ENCODE measurements around the gene MFSD2B. TPM values are rescaled to one million over a fixed set of nuclear protein-coding genes. Genes with fewer than 3 reads are reported as not detected.

MFSD2B gene
- total RNA-seq, 8 experiments from 2014 or later: 0.36 to 1.5 (median 0.75) TPM

- peak overlapping the region; percentile 71 to 81 (median 79) for H3K4me3 ChIP-seq
- 15 to 80% (median 56%) methylated on average over 2 to 23 of the region's 23 CpGs for WGBS, 10 experiments
- H3K27ac ChIP-seq: no peak overlapping the region
- no peak for ATAC-seq (replicated peaks in 6 of 8)
- H3K4me1 ChIP-seq (replicated peaks in 1 of 2): peaks cover 10 to 18% of the 10 kb centered on the region in 2 donors
- in situ Hi-C loops (cut with MboI; ENCODE audit: low pct_unique_long_range_greater_than_20kb in 2 of 9, low sequenced_read_pairs in 9 of 9, unreplicated experiment in 9 of 9): no loop called here
Observed at GRCh38 chr2:24048769-24049484, 39.0 kb downstream of the MFSD2B start.

- in situ Hi-C loops (cut with MboI; ENCODE audit: low pct_unique_long_range_greater_than_20kb in 2 of 9, low sequenced_read_pairs in 9 of 9, unreplicated experiment in 9 of 9): loop anchor here in 1 of 9 experiments (25.0 kb wide), 1 partner anchor 112 kb away; the partner anchor contains the start of genes ATAD2B and UBXN2A
- ATAC-seq (replicated peaks in 6 of 8): peak; percentile 5 to 48 (median 37)
- peak within 1 kb of the TSS; percentile 51 to 60 for H3K27ac ChIP-seq
- peaks cover 10 to 18% of the 10 kb centered on the region in 2 donors for H3K4me1 ChIP-seq (replicated peaks in 1 of 2)
- WGBS, 10 experiments: 0% methylated on average over 4 of the region's 52 CpGs; no CpG with 5 or more reads in 9 of the 10 experiments
- peak within 1 kb of the TSS; percentile 71 to 81 (median 79) for H3K4me3 ChIP-seq
Observed at GRCh38 chr2:24049485-24050021, 39.7 kb downstream of the MFSD2B start, which contains the start of gene FKBP1B. Gene FKBP1B, plus strand, starts transcription at chr2:24049741. Its CDS starts 109 bp downstream, at chr2:24049850.

DNA sequence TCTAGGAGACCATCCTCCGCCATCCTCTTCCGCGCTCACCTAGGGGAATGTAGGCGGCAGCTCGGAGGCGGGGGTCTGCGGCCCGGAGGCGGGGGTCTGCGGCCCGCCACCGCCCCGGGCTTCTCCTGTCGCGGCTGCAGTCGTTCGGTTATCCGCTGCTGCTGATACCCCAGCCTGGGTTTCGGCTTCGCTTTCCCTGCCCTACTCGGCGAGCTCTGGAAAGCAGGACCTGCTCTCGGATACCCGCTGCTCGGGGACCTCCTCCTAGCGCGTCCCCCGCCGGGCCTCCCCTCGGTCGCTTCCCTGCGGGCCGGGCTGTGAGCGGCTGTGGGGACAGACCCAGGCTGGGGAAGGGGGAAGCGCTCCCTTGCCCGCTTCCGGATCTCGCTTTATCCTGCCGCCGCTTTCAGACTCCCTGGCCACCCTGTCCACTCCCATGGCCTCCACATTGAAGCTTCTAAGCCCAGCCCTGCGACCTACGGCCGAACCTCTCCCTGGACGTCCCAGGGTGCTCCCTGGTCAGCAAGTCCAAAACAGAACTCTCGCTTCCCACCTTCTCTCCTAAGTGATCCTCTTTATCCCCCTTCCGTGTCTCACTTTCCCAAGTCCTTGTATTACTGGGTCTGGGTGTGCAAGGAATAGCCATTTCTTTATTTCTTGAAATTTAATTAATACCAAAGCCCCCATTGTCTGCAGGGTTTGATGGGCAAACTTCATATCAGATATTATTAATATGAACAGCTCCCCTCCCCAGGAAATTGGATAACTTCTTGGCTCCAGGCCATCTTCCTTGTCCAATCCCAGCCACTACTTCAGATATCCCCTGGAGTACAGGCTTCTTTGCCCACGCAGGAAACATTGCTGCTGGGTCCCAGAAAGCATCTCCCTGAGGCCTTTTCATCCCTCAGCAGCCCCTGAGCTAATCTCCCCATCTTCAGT lies 40.4 kb downstream of the MFSD2B start:
- peak overlapping the region; percentile 51 to 60 for H3K27ac ChIP-seq
- in situ Hi-C loops (cut with MboI; ENCODE audit: low pct_unique_long_range_greater_than_20kb in 2 of 9, low sequenced_read_pairs in 9 of 9, unreplicated experiment in 9 of 9): loop anchor here in 1 of 9 experiments (25.0 kb wide), 1 partner anchor 113 kb away; the partner anchor contains the start of genes ATAD2B and UBXN2A
- peak; percentile 0 to 13 (median 4) for ATAC-seq (replicated peaks in 6 of 8)

GRCh38 chr2:24051833-24052232 lies 41.9 kb downstream of the MFSD2B start:
- 63 to 100% (median 77%) methylated on average over 1 to 8 of the region's 8 CpGs; no CpG with 5 or more reads in 1 of the 10 experiments for WGBS, 10 experiments
- no peak overlapping the region for H3K4me3 ChIP-seq
- peaks cover 10 to 14% of the 10 kb centered on the region in 2 donors for H3K4me1 ChIP-seq (replicated peaks in 1 of 2)

More for the DNA sequence above, 40.4 kb downstream of the MFSD2B start:
- 0 to 100% (median 20%) methylated on average over 1 to 7 of the region's 47 CpGs; no CpG with 5 or more reads in 3 of the 10 experiments for WGBS, 10 experiments
- peaks cover 10 to 18% of the 10 kb centered on the region in 2 donors for H3K4me1 ChIP-seq (replicated peaks in 1 of 2)
- H3K4me3 ChIP-seq: peak overlapping the region; percentile 71 to 81 (median 79)

GRCh38 chr2:24052951-24053350 lies 43.1 kb downstream of the MFSD2B start:
- in situ Hi-C loops (cut with MboI; ENCODE audit: low pct_unique_long_range_greater_than_20kb in 2 of 9, low sequenced_read_pairs in 9 of 9, unreplicated experiment in 9 of 9): loop anchor here in 1 of 9 experiments (25.0 kb wide), 1 partner anchor 116 kb away; the partner anchor contains the start of genes ATAD2B and UBXN2A
- ATAC-seq (replicated peaks in 6 of 8): no peak
- no peak overlapping the region for H3K4me3 ChIP-seq
- 80 to 100% (median 100%) methylated on average over 1 of the region's 1 CpG; no CpG with 5 or more reads in 4 of the 10 experiments for WGBS, 10 experiments
- H3K27ac ChIP-seq: no peak overlapping the region
- peaks cover 5 to 14% of the 10 kb centered on the region in 2 donors for H3K4me1 ChIP-seq (replicated peaks in 1 of 2)

More at GRCh38 chr2:24051833-24052232, 41.9 kb downstream of the MFSD2B start:
- in situ Hi-C loops (cut with MboI; ENCODE audit: low pct_unique_long_range_greater_than_20kb in 2 of 9, low sequenced_read_pairs in 9 of 9, unreplicated experiment in 9 of 9): loop anchor here in 1 of 9 experiments (25.0 kb wide), 1 partner anchor 115 kb away; the partner anchor contains the start of genes ATAD2B and UBXN2A
- no peak for ATAC-seq (replicated peaks in 6 of 8)
- no peak overlapping the region for H3K27ac ChIP-seq

DNA sequence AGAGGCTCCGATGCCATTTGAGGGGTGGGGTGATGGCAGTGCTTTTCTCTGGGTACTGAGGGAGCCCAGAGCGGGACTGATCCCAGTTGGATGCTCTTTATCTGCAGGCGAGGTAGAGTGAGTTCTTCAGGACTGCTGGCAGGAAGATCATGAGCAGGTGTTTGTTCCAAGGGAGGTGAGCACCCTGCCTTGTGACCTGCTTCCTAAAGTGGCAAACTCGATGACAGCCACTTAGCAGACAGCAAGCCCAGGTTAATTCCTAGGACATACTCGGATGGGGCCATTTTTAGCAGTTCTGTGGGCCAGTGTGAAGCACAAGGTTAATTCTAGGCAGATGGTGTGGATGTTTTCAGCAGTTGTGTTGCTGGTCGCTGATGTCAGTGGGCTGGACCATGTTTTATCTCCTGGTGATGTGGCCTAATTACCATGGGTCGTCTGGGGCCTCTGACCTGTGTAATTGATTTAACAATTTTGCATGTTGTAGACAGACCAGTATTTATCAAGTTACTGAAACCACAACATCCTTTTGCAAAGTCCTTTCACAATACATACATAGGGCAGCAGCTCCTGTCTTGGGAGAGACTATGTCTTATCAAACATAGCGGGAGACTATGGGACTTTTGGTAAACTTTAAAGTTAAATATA lies 44.6 kb downstream of the MFSD2B start:
- in situ Hi-C loops (cut with MboI; ENCODE audit: low pct_unique_long_range_greater_than_20kb in 2 of 9, low sequenced_read_pairs in 9 of 9, unreplicated experiment in 9 of 9): loop anchor here in 1 of 9 experiments (25.0 kb wide), 1 partner anchor 117 kb away; the partner anchor contains the start of genes ATAD2B and UBXN2A
- WGBS, 10 experiments: 39 to 90% (median 66%) methylated on average over 2 to 7 of the region's 8 CpGs
- Histone ChIP-seq H3K4me3 (no peak overlapping the region), H3K27ac (peak overlapping the region in 1 of 2 donors; percentile 48), H3K4me1 (replicated peaks in 1 of 2) (peaks cover 3 to 14% of the 10 kb centered on the region in 2 donors)
- ATAC-seq (replicated peaks in 6 of 8): no peak

- no peak for ATAC-seq (replicated peaks in 6 of 8)
- H3K4me3 ChIP-seq: no peak overlapping the region
- WGBS, 10 experiments: 87 to 100% (median 90%) methylated on average over 2 to 5 of the region's 6 CpGs; no CpG with 5 or more reads in 5 of the 10 experiments
- no peak overlapping the region for H3K27ac ChIP-seq
- in situ Hi-C loops (cut with MboI; ENCODE audit: low pct_unique_long_range_greater_than_20kb in 2 of 9, low sequenced_read_pairs in 9 of 9, unreplicated experiment in 9 of 9): loop anchor here in 1 of 9 experiments (25.0 kb wide), 1 partner anchor 118 kb away; the partner anchor contains the start of genes ATAD2B and UBXN2A
- peaks cover 3 to 14% of the 10 kb centered on the region in 2 donors for H3K4me1 ChIP-seq (replicated peaks in 1 of 2)
Observed at GRCh38 chr2:24055750-24056149, 45.9 kb downstream of the MFSD2B start.

- ATAC-seq (replicated peaks in 6 of 8): peak in 5 of 8 experiments; percentile 50 to 94 (median 91)
- H3K4me3 ChIP-seq: no peak overlapping the region
- 0 to 92% (median 59%) methylated on average over 1 to 4 of the region's 4 CpGs; no CpG with 5 or more reads in 2 of the 10 experiments for WGBS, 10 experiments
- H3K27ac ChIP-seq: no peak overlapping the region
- no peaks in the 10 kb centered on the region for H3K4me1 ChIP-seq (replicated peaks in 1 of 2)
- in situ Hi-C loops (cut with MboI; ENCODE audit: low pct_unique_long_range_greater_than_20kb in 2 of 9, low sequenced_read_pairs in 9 of 9, unreplicated experiment in 9 of 9): loop anchor here in 1 of 9 experiments (25.0 kb wide), 1 partner anchor 121 kb away; the partner anchor contains the start of genes ATAD2B and UBXN2A
Observed at GRCh38 chr2:24058564-24059271, 48.8 kb downstream of the MFSD2B start.

GRCh38 chr2:24065341-24065740 lies 55.5 kb downstream of the MFSD2B start:
- WGBS, 10 experiments: 75 to 100% (median 100%) methylated on average over 1 to 2 of the region's 2 CpGs; no CpG with 5 or more reads in 1 of the 10 experiments
- no peak overlapping the region for H3K27ac ChIP-seq
- H3K4me1 ChIP-seq (replicated peaks in 1 of 2): no peaks in the 10 kb centered on the region
- no peak overlapping the region for H3K4me3 ChIP-seq
- in situ Hi-C loops (cut with MboI; ENCODE audit: low pct_unique_long_range_greater_than_20kb in 2 of 9, low sequenced_read_pairs in 9 of 9, unreplicated experiment in 9 of 9): loop anchor here in 1 of 9 experiments (25.0 kb wide), 1 partner anchor 128 kb away; the partner anchor contains the start of genes ATAD2B and UBXN2A
- no peak for ATAC-seq (replicated peaks in 6 of 8)

DNA sequence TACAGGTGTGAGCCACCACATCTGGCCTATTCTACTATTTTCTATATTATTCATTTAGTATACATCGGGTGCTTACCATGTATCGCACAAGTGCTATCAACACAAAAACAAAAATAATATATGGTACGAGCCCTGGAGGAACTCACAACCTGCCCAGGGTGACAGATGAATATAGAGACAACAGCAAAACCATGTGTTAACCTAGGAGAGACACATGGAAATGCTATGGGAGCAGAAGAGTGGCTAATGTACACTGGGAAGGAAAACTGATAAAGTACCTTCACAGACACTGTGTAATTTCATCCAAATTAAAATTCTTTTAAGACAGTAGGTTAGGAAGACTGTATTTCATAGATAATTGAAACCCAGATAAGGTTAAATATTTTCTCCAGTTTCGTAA lies 62.4 kb downstream of the MFSD2B start:
- WGBS, 10 experiments: 70 to 100% (median 100%) methylated on average over 1 to 4 of the region's 4 CpGs; no CpG with 5 or more reads in 1 of the 10 experiments
- ATAC-seq (replicated peaks in 6 of 8): no peak
- Histone ChIP-seq H3K4me3 (no peak overlapping the region), H3K27ac (no peak overlapping the region), H3K4me1 (replicated peaks in 1 of 2) (peaks cover 7 to 8% of the 10 kb centered on the region in 2 donors)
- in situ Hi-C loops (cut with MboI; ENCODE audit: low pct_unique_long_range_greater_than_20kb in 2 of 9, low sequenced_read_pairs in 9 of 9, unreplicated experiment in 9 of 9): loop anchor here in 2 of 9 experiments (10.0 to 25.0 kb wide), 2 partner anchors 135 to 247 kb away; partner anchors contain the start of genes ATAD2B (in 1 of the 2) and UBXN2A (in 1 of the 2)

GRCh38 chr2:24073816-24074215 lies 63.9 kb downstream of the MFSD2B start:
- Histone ChIP-seq H3K4me3 (no peak overlapping the region), H3K4me1 (replicated peaks in 1 of 2) (peaks cover 12 to 15% of the 10 kb centered on the region in 2 donors), H3K27ac (no peak overlapping the region)
- in situ Hi-C loops (cut with MboI; ENCODE audit: low pct_unique_long_range_greater_than_20kb in 2 of 9, low sequenced_read_pairs in 9 of 9, unreplicated experiment in 9 of 9): loop anchor here in 2 of 9 experiments (10.0 to 25.0 kb wide), 2 partner anchors 137 to 249 kb away; partner anchors contain the start of genes ATAD2B (in 1 of the 2) and UBXN2A (in 1 of the 2)
- no peak for ATAC-seq (replicated peaks in 6 of 8)
- 75 to 100% (median 93%) methylated on average over 4 to 6 of the region's 6 CpGs for WGBS, 10 experiments
